Cardiac muscle cell (in vitro differentiated cells and primary cell): ENCODE data around the gene VDAC2. TPM values are rescaled to one million over a fixed set of nuclear protein-coding genes. Genes with fewer than 3 reads are reported as not detected.
"Not testable (repeated sequence)": the region's sequence is repeated elsewhere in the genome, so short reads cannot be mapped to it uniquely, and the experiment has no call there.

Source experiments
- DNase-seq, 2 donors: peaks; one replicate each; pipeline versions ENCODE4 v3.0.0 to v3.0.0-alpha.2; 2010 to 2017; ENCODE audit warnings: low read depth in 1 of 2, low spot score in 1 of 2
- H3K27ac ChIP-seq: fragments of 200-600 bp; sonication (generic); 2 replicates; pipeline ENCODE4 v1.5.1; 2016
- H3K27me3 ChIP-seq: fragments of 200-600 bp; sonication (generic); 2 replicates; pipeline ENCODE4 v1.6.0; 2016; ENCODE audit warnings: control low read depth
- H3K36me3 ChIP-seq: fragments of 200-600 bp; sonication (generic); 2 replicates; pipeline ENCODE4 v1.5.1; 2016; ENCODE audit warnings: control low read depth
- H3K4me1 ChIP-seq: fragments of 200-600 bp; sonication (generic); 2 replicates; pipeline ENCODE4 v1.8.1; 2017; ENCODE audit warnings: low read depth, mild to moderate bottlenecking, mixed run types
- H3K4me3 ChIP-seq: fragments of 200-600 bp; sonication (generic); 2 replicates; pipeline ENCODE4 v1.5.1; 2016; ENCODE audit warnings: mild to moderate bottlenecking
- H3K9me3 ChIP-seq: fragments of 200-600 bp; sonication (generic); 2 replicates; pipeline ENCODE4 v1.5.1; 2017; ENCODE audit warnings: low read depth, mild to moderate bottlenecking, control low read depth
- polyA plus RNA-seq: library from polyadenylated mRNA; unstranded; fragments of >200 nt; fragmentation: Nextera tagmentation; extraction: Ambion mirVana; gene quantifications from 2 replicates; pipeline ENCODE4 v1.2.1, GENCODE V29; 2016
- total RNA-seq: library from RNA; depleted of rRNA; stranded (reverse); fragments of >200 nt; gene quantifications from 2 replicates; pipeline ENCODE4 v1.2.3, GENCODE V29; 2016
- TF ChIP-seq, protein P1 (sequence below): IDR thresholded peaks from 2 replicates; pipeline ENCODE4 v1.5.1; 2012; ENCODE audit warnings: low read depth, mild to moderate bottlenecking, low read length

Gene VDAC2
- total and polyA plus RNA-seq, 2 experiments from 2014 or later: 178 to 376 TPM

DNA sequence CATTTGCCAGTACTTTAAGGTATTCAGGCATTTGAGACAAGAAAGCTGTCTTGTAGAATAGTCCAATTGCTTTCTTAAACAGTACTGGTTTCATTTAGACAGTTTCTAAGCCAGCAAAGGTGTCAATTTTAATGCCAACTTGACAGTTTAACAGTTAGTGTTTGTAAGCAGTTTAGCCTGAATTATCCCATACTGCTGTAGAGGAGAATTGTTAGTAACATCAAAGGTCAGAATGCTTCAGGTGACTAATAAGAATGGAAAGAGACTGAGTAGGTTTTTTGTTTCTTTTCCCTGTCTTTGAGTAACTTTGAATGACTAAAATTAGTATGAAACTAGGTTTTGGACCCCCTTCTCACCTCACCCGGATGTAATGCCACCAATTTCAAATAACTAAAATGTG is 29.5 kb upstream of the VDAC2 start:
- H3K27ac ChIP-seq: no peak overlapping the region

GRCh38 chr10:75186310-75186709 is 24.3 kb upstream of the VDAC2 start:
- TF ChIP-seq, protein P1, sequence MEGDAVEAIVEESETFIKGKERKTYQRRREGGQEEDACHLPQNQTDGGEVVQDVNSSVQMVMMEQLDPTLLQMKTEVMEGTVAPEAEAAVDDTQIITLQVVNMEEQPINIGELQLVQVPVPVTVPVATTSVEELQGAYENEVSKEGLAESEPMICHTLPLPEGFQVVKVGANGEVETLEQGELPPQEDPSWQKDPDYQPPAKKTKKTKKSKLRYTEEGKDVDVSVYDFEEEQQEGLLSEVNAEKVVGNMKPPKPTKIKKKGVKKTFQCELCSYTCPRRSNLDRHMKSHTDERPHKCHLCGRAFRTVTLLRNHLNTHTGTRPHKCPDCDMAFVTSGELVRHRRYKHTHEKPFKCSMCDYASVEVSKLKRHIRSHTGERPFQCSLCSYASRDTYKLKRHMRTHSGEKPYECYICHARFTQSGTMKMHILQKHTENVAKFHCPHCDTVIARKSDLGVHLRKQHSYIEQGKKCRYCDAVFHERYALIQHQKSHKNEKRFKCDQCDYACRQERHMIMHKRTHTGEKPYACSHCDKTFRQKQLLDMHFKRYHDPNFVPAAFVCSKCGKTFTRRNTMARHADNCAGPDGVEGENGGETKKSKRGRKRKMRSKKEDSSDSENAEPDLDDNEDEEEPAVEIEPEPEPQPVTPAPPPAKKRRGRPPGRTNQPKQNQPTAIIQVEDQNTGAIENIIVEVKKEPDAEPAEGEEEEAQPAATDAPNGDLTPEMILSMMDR: no peak
- peak overlapping the region; percentile 60 for H3K27ac ChIP-seq
- no peak for DNase-seq
- H3K27me3 ChIP-seq: no peaks in the 10 kb centered on the region
- H3K9me3 ChIP-seq: no peaks in the 10 kb centered on the region
- no peak overlapping the region for H3K4me3 ChIP-seq
- no peaks in the 10 kb centered on the region for H3K36me3 ChIP-seq
- peaks cover 7% of the 10 kb centered on the region for H3K4me1 ChIP-seq

More for the DNA sequence above, 29.5 kb upstream of the VDAC2 start:
- no peaks in the 10 kb centered on the region for H3K4me1 ChIP-seq
- no peak for DNase-seq
- H3K36me3 ChIP-seq: peaks cover 10% of the 10 kb centered on the region
- TF ChIP-seq, protein P1: no peak
- H3K9me3 ChIP-seq: no peaks in the 10 kb centered on the region
- no peaks in the 10 kb centered on the region for H3K27me3 ChIP-seq
- no peak overlapping the region for H3K4me3 ChIP-seq

GRCh38 chr10:75187961-75188426 is 22.6 kb upstream of the VDAC2 start:
- DNase-seq: peak; percentile 65 to 73
- H3K4me3 ChIP-seq: no peak overlapping the region
- peaks cover 10% of the 10 kb centered on the region for H3K4me1 ChIP-seq
- H3K9me3 ChIP-seq: no peaks in the 10 kb centered on the region
- H3K27ac ChIP-seq: no peak overlapping the region
- TF ChIP-seq, protein P1: peak; percentile 79
- no peaks in the 10 kb centered on the region for H3K27me3 ChIP-seq
- H3K36me3 ChIP-seq: no peaks in the 10 kb centered on the region

- not testable (repeated sequence) for H3K4me3 ChIP-seq, H3K27ac ChIP-seq, H3K9me3 ChIP-seq, H3K36me3 ChIP-seq, H3K27me3 ChIP-seq, DNase-seq
- H3K4me1 ChIP-seq: peaks cover 10% of the 10 kb centered on the region
Observed at GRCh38 chr10:75188522-75188921, 22.1 kb upstream of the VDAC2 start.

- Histone ChIP-seq H3K27ac (no peak overlapping the region), H3K4me3 (no peak overlapping the region), H3K4me1 (peaks cover 10% of the 10 kb centered on the region), H3K9me3 (no peaks in the 10 kb centered on the region), H3K27me3 (no peaks in the 10 kb centered on the region), H3K36me3 (no peaks in the 10 kb centered on the region)
- DNase-seq: no peak
- TF ChIP-seq, protein P1: no peak
Observed at GRCh38 chr10:75189266-75190096, 21.1 kb upstream of the VDAC2 start.

DNA sequence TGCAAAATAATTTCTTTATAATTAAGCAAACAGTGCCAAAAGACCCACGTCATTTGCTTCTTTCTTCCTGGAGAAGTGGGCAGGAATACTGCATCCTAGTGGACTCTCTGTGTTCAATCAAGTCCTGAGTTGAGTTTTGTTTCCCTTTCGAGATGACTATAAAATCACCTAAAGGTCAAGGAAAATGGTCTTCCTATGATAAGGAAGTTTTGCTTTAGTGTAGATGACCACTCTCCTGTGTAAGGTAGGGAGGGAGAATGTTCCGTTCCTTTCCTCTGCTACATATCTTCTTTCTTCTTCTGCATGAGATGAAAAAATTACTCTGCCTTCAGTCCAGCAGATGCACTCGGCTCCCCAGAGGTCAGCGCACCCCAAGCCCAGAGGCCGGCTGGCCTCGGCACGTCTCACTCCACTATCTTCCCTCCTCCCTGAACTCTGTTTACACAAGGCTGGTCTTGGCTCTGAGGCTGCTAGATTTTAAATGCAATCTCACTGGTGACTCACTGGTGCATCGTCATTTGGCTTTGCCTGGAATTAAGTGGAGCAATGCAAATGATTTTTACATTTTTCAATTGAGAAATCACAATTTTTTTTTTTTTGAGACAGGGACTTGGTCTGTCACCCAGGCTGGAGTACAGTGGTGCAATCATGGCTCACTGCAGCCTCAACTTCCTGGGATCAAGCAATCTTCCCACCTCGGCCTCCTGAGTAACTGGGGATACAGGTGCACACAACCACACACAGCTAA is 18.6 kb upstream of the VDAC2 start:
- no peaks in the 10 kb centered on the region for H3K9me3 ChIP-seq
- no peaks in the 10 kb centered on the region for H3K36me3 ChIP-seq
- DNase-seq: peak in 1 of 2 donors; percentile 94
- TF ChIP-seq, protein P1: peak; percentile 36
- peaks cover 3% of the 10 kb centered on the region for H3K4me1 ChIP-seq
- no peaks in the 10 kb centered on the region for H3K27me3 ChIP-seq
- no peak overlapping the region for H3K4me3 ChIP-seq
- peak overlapping the region; percentile 65 for H3K27ac ChIP-seq

- H3K9me3 ChIP-seq, H3K4me1 ChIP-seq, H3K4me3 ChIP-seq, H3K27me3 ChIP-seq, H3K36me3 ChIP-seq, H3K27ac ChIP-seq, DNase-seq: not testable (repeated sequence)
Observed at GRCh38 chr10:75194625-75195024, 16.0 kb upstream of the VDAC2 start.
